ENCODE measurements around the gene EXOC3. TPM values are rescaled to one million over a fixed set of nuclear protein-coding genes. Genes with fewer than 3 reads are reported as not detected.

EXOC3 gene
- total RNA-seq, 1 experiment from 2014 or later = 52.4 TPM

GRCh38 chr5:431711-432050 is 11.3 kb upstream of the EXOC3 start:
- no peaks in the 10 kb centered on the region for H4K20me1 ChIP-seq (ENCODE audit: insufficient read depth)
- no peak overlapping the region for H2AFZ ChIP-seq (ENCODE audit: low read depth, low read length, poor library complexity, severe bottlenecking)
- no TSS peak for BruUV-seq (replicated peaks)
- TF ChIP-seq SRF (IDR thresholded peaks at IDR 0.05; ENCODE audit: low read depth) (no peak), SIN3A (IDR thresholded peaks at IDR 0.05; ENCODE audit: low read depth) (no peak)
- ChIA-PET CTCF (interaction anchor here (1.2 to 6.4 kb wide), 4 partner anchors 15 to 243 kb away, joined by 3 to 42 read pairs (median 8); no protein-coding TSS in a partner anchor), POLR2A (no interaction called here), RAD21 (ENCODE audit: low non-redundant PET in 1 of 2, low total read pairs in 2 of 2, uncharacterized antibody in 2 of 2, unreplicated experiment in 2 of 2) (interaction anchor here in 1 of 2 experiments (0.6 kb wide), 1 partner anchor 115 kb away, joined by 4 read pairs; no protein-coding TSS in a partner anchor)
- no peak overlapping the region for H3K4me3 ChIP-seq (replicated peaks in 1 of 2; ENCODE audit: low read depth in 1 of 2, low read length in 2 of 2)
- ATAC-seq (no peak), DNase-seq (ENCODE audit: low read depth, low spot score) (no peak)
- intact Hi-C loops (cut with micrococcal nuclease) = loop anchor here (1.0 kb wide), 1 partner anchor 114 kb away; no protein-coding TSS in a partner anchor
- no peaks in the 10 kb centered on the region for H3K79me2 ChIP-seq (ENCODE audit: insufficient read depth, low read length)
- H3K27ac ChIP-seq (ENCODE audit: low read depth, low read length) = no peak overlapping the region
- no peaks in the 10 kb centered on the region for H3K36me3 ChIP-seq (ENCODE audit: control insufficient read depth in 1 of 2, insufficient read depth in 2 of 2, low read length in 2 of 2)
- H3K9ac ChIP-seq (ENCODE audit: low read length) = no peak overlapping the region
- H3K9me3 ChIP-seq (ENCODE audit: control insufficient read depth in 1 of 2, insufficient read depth in 1 of 2, low read depth in 1 of 2, low read length in 2 of 2) = no peaks in the 10 kb centered on the region
- no peak overlapping the region for H3K4me2 ChIP-seq (ENCODE audit: low read length)
- H3K27me3 ChIP-seq (ENCODE audit: insufficient read depth, low read length) = no peaks in the 10 kb centered on the region
- no peaks in the 10 kb centered on the region for H3K9me2 ChIP-seq (ENCODE audit: insufficient read depth)
- peaks cover 0 to 14% of the 10 kb centered on the region in 2 experiments; a peak in 1 of 4 replicates for H3K4me1 ChIP-seq (ENCODE audit: control insufficient read depth in 1 of 2, insufficient read depth in 2 of 2, low read length in 2 of 2)

- intact Hi-C loops (cut with micrococcal nuclease) = no loop called here
- no peak for DNase-seq (ENCODE audit: low read depth, low spot score)
- POLR2A ChIA-PET = no interaction called here
- no peak for TF ChIP-seq REST (IDR thresholded peaks at IDR 0.05; ENCODE audit: low read depth)
- no peak for TF ChIP-seq CBX3 (IDR thresholded peaks at IDR 0.05; ENCODE audit: low read depth)
- TF ChIP-seq MAX (IDR thresholded peaks at IDR 0.05) = no peak
- TF ChIP-seq EZH2 (IDR thresholded peaks at IDR 0.05) = no peak
- no peak for TF ChIP-seq ELF1 (IDR thresholded peaks at IDR 0.05; ENCODE audit: borderline replicate concordance, low read depth)
- no peak for TF ChIP-seq POLR2A (IDR thresholded peaks at IDR 0.05; ENCODE audit: borderline replicate concordance, extremely low read depth, insufficient read depth, insufficient read length)
- TF ChIP-seq EZH2phosphoT487 (IDR thresholded peaks at IDR 0.05; ENCODE audit: borderline replicate concordance) = no peak
- no peak for TF ChIP-seq ZFX (IDR thresholded peaks at IDR 0.05)
- no peak for TF ChIP-seq CTCF (IDR thresholded peaks at IDR 0.05 in 2 of 3, conservative IDR thresholded peaks at IDR 0.05 in 1 of 3; ENCODE audit: borderline replicate concordance in 1 of 3, insufficient read depth in 1 of 3, low read depth in 2 of 3, low read length in 2 of 3)
Observed at GRCh38 chr5:432201-432927, 10.6 kb upstream of the EXOC3 start.

More at GRCh38 chr5:432201-432927, 10.6 kb upstream of the EXOC3 start:
- Histone ChIP-seq H2AFZ (ENCODE audit: low read depth, low read length, poor library complexity, severe bottlenecking) (no peak overlapping the region), H3K4me2 (ENCODE audit: low read length) (no peak overlapping the region), H3K4me1 (ENCODE audit: control insufficient read depth in 1 of 2, insufficient read depth in 2 of 2, low read length in 2 of 2) (peaks cover 0 to 14% of the 10 kb centered on the region in 2 experiments; a peak in 1 of 4 replicates), H3K9ac (ENCODE audit: low read length) (no peak overlapping the region), H3K79me2 (ENCODE audit: insufficient read depth, low read length) (no peaks in the 10 kb centered on the region), H4K20me1 (ENCODE audit: insufficient read depth) (no peaks in the 10 kb centered on the region), H3K36me3 (ENCODE audit: control insufficient read depth in 1 of 2, insufficient read depth in 2 of 2, low read length in 2 of 2) (no peaks in the 10 kb centered on the region), H3K27me3 (ENCODE audit: insufficient read depth, low read length) (no peaks in the 10 kb centered on the region), H3K4me3 (replicated peaks in 1 of 2; ENCODE audit: low read depth in 1 of 2, low read length in 2 of 2) (no peak overlapping the region), H3K27ac (ENCODE audit: low read depth, low read length) (no peak overlapping the region), H3K9me3 (ENCODE audit: control insufficient read depth in 1 of 2, insufficient read depth in 1 of 2, low read depth in 1 of 2, low read length in 2 of 2) (no peaks in the 10 kb centered on the region), H3K9me2 (ENCODE audit: insufficient read depth) (no peaks in the 10 kb centered on the region)
- BruUV-seq (replicated peaks) = no TSS peak
- CTCF ChIA-PET = interaction anchor here (6.4 kb wide), 1 partner anchor 115 kb away, joined by 42 read pairs; no protein-coding TSS in a partner anchor
- no peak for ATAC-seq
- RAD21 ChIA-PET (ENCODE audit: low non-redundant PET in 1 of 2, low total read pairs in 2 of 2, uncharacterized antibody in 2 of 2, unreplicated experiment in 2 of 2) = no interaction called here
